ENCODE data around the gene RFX2. TPM values are rescaled to one million over a fixed set of nuclear protein-coding genes. Genes with fewer than 3 reads are reported as not detected.
A peak's percentile ranks its signal among the peaks of the same experiment; 100 is the strongest.

The RFX2 gene
- polyA plus RNA-seq, 1 donor, result 9.2 TPM

DNA sequence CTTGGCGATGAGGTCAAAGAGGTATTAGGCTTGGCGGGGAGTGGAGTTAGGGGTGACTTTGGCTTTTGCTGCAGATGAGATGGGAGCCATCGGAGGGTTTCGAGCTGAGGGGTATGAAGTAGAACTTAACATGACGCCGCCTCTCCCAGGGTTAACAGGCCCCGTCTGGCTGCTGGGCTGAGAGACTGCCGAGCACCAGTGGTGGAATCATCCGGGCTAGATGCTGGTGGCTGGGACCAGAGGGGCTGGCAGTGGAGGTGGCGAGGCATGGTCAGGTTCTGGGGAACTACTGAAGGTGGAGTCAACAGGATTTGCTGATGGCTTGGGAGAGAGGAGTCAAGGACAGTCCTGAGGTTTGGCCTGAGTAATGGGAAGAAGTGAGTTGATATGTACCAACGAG, 4.9 kb downstream of the RFX2 start:
- DNase-seq, result no peak

DNA sequence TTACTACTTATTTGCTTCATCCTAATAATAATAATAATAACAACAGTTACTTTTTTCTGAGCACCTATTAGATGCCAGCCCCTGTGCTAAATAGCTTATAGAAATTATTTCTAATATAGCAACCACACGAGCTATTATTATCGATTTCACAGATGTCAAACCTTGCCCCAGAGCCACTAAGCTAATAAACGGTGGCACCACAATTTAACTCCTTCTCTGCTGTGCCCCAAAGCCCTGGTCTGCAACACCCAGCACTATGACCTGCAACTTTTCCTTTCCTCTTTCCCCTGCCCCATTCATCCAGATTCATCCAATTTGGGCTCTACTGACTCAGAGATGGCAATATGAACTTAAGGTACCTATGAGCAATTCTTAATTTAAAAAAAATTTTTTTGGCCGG, 6.4 kb downstream of the RFX2 start:
- no peak for DNase-seq

DNA sequence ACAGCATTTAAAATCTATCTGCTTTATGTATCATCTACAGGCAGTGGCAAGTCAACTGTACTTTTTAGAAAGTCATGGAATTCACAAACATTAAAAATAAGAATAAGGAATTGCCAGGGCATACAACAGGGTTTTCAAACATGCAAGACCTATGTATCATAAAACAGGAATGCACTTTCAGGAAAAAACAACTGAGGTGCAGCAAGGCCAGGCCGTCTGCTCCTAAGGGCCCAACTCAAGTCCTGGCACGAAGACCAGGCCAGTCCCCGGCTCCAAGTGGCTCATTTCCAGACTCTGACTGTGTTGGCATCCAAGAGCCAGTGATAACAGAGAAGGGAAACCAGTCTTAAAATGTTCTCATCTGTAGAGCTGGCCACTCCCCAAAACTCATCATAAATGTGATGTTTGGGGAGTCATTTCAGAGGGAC, 7.1 kb downstream of the RFX2 start:
- DNase-seq, result no peak

DNA sequence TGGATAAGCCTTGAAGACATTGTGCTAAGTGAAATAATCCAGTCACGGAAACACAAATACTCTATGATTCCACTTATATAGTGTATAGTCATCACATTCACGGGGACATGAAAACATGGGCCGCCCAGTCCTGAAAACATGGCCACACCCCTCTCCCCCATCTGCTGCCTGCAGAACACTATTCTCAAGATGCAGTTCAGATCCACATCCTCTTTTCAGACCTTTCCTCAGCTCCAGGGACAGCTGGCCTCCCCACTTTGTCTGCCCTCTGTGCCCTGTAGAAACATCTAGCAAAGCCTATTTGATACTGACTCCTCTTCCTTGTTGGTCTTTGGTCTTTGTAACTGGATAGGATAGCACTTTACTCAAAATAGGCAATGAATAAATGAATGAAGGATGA, 8.3 kb downstream of the RFX2 start:
- no peak for DNase-seq

DNA sequence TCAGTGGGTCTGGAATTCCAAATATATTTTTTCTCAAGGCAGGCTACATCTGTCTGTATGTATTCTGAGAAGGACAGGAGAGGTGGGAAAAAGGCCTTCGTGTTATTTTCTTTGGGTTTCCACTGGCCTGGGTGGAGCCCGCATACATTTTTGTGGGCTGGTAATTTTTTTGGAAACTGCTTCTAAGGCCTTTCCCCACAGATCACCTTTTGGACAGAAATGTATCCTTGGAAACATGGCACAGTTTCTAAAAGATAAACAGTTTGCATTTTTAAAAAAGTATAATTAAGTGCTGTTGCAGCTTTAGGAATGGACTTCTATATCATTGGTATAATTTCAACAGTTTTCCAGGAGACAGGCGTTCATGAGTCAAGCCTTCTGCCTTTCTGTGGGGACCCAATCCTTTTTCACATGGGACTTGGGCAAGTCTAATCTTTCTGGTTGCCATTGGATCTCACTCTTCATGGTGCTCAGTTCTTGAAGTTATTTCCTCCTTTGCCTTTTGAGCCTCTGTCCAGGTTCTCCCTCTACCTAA, 8.9 kb downstream of the RFX2 start:
- DNase-seq, result no peak

DNA sequence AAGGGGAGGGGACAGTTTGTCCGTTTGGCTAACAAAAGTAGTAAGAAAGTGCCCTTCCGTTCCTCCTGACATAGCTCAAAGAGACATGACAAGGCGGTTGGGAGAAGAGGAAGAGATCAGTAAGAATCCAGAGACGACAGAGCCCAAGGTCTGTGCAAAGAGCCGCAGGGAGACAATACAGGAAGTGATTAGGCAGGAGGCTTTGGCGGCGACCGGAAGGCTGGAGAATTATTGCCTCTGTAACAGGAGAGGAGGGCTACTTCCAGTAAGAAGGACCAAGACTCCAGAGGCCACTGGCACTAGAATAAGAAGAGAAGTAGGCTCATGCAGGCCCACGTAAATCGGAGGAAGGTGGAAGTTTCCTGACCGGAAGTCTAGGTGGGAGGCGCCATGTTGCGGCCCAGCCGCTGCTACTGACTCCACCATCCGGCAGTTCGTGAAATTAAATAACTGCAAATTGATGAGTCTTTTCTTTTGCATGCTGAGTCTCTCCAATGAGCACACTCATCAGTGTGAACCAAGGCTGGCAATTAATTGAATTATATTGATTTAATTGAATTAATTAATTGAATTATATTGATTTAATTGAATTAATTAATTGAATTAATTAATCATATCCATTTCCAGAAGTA, 9.9 kb downstream of the RFX2 start:
- DNase-seq, result no peak

DNA sequence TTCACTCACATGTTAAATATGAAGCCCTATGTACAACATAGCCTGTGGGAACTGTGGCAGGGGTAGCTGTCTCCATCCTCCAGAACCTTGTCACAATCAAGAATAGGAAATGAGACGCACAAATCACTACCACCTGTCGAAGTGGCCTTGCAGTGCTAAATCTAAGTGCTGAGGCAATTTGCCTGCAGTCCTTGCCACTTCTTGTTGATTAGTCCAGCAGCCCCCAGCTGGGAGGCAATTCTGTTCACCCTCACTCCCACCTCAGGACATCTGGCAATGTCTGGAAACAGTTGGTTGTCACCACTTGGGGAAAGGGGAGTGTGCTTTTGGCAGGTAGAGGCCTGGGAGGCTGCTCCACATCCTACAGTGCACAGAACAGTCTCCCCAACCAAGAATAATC, 10.7 kb downstream of the RFX2 start:
- no peak for DNase-seq

DNA sequence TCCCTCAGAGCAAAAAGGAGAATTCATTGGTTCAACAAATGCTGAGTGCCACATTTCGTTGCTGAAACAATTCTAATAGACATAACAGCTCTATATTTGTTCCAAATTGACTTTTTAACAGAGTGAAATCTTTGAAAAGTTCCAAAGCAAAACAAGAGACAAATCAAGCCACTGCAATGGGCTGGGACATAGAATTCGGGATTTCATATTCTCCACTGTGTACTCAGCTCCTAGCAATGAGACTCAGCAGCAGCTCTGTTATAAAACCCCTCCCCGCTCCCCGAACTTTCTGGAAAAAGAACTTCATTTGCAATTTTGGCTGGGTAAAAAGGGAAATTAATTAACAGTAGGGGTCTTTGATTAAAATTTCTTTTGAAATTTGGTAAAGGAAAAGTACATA, 11.3 kb downstream of the RFX2 start:
- DNase-seq, result no peak

DNA sequence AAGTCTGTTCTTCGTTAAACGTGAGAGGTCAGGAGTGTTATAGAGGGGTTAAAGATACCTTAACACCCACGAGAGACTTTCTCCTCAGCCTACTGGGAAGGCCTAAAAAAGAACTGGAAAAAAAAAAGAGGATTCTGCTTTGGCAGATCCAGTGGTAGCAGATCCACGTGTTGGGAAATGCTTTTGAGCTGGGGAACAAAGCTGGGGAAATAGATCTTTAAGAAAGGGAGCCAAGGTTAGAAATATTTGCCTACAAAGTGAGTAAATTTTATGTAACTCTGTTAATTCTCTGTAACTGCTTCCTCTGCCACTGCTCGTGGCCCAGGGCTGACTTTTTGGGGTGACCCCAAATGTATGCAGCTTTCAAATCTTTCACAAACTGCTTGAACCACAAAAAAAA, 11.7 kb downstream of the RFX2 start:
- no peak for DNase-seq

DNA sequence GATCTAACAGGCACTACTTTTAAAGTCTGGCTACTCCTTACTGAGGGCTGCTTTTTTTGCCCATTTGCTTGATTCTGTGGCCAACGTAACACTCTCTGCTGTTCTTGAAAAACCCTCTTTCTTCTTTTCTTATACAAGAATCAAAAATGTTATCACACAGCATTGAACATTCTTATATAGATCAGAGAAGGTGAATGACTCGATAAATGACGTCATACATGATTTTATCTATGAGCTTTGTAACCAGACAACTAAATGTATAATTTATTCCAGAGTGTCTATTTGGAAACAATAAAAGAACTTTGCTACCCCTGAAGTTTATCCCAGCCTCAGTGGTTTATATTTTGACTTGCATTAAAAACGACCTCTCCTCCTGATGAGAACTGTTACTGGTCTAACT, 12.4 kb downstream of the RFX2 start:
- DNase-seq, result no peak

DNA sequence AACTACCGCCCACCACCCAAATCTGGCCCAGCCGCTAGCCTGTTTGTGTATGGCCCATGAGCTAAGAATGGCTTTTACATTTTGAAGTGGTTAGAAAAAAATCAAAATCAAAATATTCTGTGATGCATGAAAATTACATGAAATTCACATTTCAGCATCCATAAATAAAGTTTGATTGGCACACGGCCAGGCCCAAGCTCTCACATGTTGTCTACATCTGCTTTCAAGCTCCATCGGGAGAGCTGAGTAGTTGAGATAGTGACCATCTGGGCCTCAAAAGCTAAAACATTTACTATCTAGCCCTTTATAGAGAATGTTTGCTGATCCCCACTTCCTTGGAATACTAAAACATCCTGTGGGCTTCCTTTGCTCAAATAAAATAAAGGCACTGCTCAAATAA, 14.5 kb downstream of the RFX2 start:
- no peak for DNase-seq

DNA sequence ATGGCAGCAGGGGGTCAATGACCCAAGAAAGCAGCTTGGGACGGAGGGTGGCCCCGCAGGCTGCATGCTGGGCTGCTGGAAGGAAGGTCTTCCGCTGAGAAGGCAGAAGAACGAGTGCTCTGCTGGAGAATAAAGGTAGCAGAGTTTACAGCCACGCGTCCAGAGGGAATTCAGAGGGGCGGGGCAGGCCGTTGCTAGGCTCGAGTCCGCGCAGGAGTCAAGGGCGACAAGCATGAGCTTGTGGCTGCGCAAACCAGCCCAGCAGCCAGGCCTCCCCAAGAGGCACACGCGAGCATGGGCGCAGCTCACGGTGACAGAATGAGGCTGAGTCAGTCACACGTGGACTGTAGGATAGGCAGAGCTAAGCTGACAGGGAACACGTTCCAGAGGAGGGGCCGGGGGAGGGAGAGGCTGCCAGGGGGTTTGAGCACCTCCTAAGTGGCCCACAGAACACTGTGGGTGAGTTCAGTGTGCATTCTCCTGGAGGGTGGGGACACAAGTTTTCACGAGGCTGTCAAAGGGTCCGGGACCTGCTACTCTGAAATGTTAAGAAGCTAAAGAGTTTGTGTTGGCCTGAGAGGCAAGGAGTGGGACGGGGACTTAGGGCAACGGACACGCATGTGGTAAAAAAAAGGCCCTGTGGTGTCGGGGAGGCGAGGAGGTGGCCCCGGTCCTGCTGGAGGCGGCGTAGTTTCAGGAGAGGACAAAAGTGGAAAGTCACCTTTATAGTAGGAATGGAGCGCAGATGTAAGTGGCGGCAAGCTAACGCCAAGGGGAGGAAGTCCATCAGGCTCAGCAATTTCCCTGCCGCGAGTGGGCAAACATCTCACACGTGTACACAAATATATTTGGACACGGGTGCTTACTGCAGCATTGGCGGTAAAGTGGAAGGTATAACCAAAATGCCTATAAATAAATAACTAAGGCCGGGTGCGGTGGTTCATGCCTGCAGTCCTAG, 17.7 kb downstream of the RFX2 start:
- DNase-seq, result peak; percentile 76

DNA sequence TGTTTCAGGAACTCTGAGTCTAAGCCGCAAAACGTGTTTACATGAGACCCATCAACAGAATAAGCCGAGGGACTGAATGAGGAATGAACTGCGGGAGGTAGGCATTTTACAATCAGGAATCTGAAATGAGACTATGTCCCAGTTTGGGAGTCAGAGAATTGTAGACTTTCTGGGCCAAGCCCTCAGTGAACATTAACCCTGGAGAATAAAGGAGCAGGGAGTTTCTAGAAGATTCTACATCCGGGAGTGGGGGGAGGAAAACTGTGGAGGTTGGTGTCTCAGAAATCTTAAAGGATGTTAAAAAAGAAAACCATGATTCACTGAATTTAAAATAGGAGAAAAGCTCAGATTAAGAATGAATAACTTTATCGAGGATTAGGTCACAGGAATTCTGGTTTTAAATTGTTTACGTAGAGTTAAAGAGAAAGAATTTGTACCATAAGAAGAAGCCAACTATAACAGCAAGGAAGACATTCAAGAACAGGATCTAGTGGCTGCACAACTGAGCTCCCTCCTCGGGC, 18.5 kb downstream of the RFX2 start:
- DNase-seq, result no peak

DNA sequence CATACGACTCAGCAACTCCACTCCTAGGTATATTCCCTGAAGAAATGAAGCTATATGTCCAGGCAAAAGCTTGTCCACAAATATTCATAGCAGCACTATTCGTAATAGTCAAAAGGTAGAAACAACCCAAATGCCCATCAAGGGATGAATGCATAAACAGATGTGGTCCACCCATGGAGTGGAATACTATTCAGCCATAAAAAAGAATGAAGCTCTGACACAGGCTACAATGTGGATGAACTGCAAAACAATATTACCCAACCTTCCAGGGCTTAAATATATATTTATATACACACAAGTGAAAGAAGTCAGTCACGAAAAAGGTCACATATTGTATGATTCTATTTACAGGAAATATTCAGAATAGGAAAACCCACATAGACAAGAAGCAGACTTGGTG, 19.7 kb downstream of the RFX2 start:
- no peak for DNase-seq

DNA sequence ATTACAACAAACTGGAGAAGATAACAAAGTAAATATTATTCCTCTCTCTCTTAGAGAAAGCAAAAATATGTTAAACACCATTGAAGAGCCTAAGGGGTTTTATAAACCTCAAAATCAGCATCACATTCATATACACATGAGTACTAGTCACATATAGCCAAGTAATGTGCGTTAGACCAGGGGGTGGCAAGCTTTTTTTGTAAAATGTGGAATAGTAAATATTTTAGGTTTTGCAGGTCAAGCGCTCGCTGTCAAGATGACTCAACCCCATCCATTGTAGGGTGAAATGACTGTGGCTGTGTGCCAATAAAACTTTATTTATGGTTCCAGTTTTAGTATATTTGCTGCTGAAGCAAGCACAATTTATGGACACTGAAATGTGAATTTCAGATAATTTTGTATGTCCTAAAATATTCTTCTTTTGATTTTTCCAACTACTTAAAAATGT, 21.7 kb downstream of the RFX2 start:
- DNase-seq, result no peak

DNA sequence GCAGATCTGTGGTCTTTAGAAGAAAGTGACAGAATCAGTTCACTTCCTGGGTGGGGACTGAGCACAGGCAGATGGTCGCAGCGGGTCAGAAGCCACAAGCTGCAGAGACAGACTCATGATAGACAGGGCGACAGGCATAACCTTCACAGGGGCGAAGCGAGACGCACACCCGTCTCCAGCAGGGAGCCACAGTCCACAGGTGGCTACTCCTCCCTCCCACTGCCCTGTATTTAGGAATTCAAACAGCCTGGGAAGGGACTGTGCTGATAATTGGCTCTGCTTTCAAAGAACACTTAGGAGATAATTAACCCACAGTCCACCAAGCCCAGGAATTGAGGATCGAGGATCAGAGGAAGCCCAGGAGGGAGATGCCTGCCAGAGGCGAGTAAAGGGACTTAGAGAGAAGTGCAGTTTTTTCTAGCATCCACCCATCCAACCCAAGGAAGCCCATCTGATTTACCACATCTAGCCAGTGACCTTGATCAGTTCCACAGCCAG, 23.2 kb downstream of the RFX2 start:
- DNase-seq, result no peak

DNA sequence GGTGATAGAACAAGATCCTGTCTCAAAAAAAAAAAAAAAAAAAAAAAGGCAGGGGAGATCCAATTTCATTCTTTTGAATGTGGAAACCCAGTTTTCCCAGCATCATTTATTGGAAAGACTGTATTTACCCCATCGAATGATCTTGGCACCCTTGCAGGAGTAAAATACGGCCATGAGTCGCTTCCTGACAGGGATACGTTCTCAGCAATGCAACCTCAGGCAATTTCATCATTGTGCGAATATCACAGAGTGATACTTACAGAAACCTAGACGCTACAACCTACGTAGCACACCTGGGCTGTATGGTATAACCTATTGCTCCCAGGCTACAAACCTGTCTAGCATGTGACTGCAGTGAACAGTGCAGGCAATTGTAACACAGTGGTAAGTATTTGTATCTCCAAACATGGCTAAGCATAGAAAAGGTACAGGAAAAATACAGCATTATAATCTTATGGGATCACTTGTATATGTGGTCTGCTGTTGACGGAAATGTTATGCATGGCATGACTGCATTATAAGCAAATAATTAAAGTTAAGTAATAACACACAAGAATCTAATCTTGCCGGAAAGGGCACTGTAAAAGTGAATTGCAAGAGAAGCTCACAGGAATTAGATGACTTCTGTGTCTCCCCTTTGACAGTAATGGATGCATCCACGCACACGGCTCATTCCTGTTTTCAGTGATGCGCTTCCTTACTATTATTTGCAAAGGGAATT, 24.1 kb downstream of the RFX2 start:
- DNase-seq, result no peak

DNA sequence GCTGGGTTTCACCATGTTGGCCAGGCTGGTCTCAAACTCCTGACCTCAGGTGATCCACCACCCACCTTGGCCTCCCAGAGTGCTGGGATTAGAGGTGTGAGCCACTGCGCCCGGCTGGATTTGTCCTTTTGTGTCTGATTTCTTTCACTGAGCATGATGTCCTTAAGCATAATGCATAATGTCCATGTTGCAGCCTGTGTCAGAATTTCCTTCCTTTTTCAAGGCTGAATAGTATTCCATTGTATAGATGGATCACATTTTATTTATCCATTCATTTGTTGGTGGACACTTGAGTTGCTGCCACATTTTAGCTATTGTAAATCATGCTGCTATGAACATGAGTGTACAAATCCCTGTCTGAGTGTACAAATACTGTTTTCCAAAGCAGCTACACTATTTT, 25.5 kb downstream of the RFX2 start:
- no peak for DNase-seq

DNA sequence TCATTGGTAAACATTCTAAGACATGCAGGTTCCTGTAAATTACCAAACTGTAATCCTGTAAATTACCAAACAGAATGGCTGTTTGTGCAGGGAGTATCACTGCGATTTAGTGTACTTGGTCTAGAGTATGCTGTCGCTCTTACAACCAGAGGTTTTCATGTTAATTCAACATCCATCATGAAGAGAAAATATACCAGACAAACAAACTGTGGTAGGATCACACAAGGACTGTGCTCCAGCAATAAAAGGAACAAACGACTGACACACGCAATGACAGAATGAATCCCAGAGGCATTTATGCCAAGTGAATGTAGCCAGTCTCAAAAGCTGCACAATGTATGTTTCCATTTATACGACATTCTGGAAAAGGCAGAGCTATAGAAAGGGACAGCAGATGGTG, 31.2 kb downstream of the RFX2 start:
- DNase-seq, result no peak

DNA sequence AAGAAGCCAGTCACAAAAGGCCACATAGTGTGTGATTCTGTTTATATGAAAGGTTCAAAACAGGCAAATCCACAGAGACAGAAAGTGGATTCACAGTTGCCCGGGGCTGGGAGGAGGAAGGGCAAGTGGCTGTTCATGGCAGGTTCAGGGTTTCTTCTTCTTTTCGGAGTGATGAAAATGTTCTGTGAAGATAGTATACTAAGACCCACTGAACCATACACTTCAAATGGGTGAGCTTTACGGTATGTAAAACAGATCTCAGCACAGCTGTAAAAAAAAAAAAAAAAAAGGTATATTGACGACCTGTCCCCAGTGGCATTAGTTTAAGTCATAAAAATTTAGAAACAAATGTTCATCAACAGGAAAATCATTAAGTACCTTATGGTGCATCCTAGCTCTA, 32.2 kb downstream of the RFX2 start:
- no peak for DNase-seq

DNA sequence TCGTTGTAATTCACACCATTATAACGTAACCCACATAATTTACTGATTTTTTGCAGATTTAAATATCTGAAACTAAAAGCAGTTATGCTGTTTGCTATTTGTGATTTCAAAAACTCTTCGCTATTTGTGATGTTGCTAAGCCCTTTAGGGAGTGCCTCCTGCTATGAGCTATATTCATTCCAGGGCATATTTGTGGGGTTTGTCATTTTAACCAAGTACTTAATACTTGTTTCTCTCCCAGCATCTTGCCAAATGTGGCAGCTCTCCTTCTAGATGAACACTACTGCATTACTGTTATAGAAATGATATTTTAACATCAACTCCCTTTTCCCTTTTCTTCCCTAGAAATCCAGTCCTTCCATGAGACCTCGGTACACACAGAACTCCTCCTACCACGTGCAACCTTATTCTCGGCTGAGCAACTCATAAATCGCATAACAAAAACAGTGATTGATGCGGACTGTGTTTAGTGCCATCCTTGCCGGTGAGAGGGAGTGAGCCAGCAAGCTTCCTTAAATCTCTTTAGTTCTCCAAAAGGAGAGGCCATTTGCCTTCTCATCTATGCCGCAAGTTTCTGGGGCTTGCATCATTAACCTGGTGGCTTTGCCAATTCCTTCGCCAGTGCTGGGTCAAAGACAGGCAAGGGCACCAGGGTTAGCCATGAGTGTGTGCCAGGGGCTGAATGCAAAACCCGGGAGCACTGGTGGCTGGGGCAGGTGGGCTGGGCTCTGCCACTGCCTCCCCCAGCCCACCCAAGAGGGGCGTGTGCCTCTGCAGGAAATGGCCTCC, 33.4 kb downstream of the RFX2 start:
- DNase-seq, result no peak

DNA sequence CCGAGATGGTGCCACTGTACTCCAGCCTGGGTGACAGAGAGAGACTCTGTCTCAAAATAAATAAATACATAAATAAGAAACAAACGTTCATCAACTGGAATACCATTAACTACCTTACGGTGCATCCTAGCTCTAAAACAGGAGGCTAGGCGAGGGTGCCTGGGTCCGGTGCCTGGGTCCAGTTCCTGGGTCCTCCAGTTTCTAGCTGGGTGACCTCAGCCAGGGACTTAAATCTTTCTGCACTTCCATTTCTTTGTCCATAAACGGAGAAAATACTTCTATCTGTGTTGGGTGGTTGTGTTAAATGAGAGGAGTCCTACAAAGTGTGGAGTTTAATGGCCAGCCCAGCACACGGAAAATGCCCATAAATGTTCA, 34.0 kb downstream of the RFX2 start:
- DNase-seq, result no peak

All from left kidney (tissue), 2 donors.